Kidney (tissue), 14 donors: Measurements from ENCODE around the gene HOXA9. TPM values are rescaled to one million over a fixed set of nuclear protein-coding genes. Genes with fewer than 3 reads are reported as not detected.

Experiments
- DNase-seq, 5 donors: peaks; one replicate each; pipeline ENCODE4 v3.0.0-alpha.2; 2013 to 2020
- FAIRE-seq: peaks from 2 replicates; lab custom pipeline; 2012; peaks lifted over from hg19 to GRCh38; lab: Jason Lieb, UNC
- H3K27ac ChIP-seq, 2 donors: one replicate each; pipeline ENCODE4 v1.7.0; 2013; ENCODE audit warnings: low read depth in 2 of 2, low read length in 2 of 2, inconsistent platforms in 1 of 2
- H3K27me3 ChIP-seq: one replicate; pipeline ENCODE4 v1.7.1; 2013; ENCODE audit warnings: low read length, inconsistent platforms; ENCODE audit not compliant: control insufficient read depth, insufficient read depth
- H3K36me3 ChIP-seq, 3 donors: one replicate each; pipeline versions ENCODE4 v1.7.0 to v1.7.1; 2013; ENCODE audit warnings: low read length in 3 of 3, control low read depth in 1 of 3, inconsistent platforms in 1 of 3; ENCODE audit not compliant: insufficient read depth in 3 of 3, control insufficient read depth in 2 of 3
- H3K4me1 ChIP-seq, 3 donors: one replicate each; pipeline versions ENCODE4 v1.7.0 to v1.7.1; 2013; ENCODE audit warnings: low read length in 3 of 3, inconsistent platforms in 1 of 3, low read depth in 1 of 3; ENCODE audit not compliant: control insufficient read depth in 2 of 3, insufficient read depth in 2 of 3
- H3K4me3 ChIP-seq, 3 donors: one replicate each; pipeline versions ENCODE4 v1.7.0 to v1.8.1; 2013; ENCODE audit warnings: low read length in 3 of 3, control low read depth in 1 of 3, inconsistent platforms in 1 of 3
- H3K9ac ChIP-seq, 3 donors: one replicate each; pipeline versions ENCODE4 v1.7.0 to v1.7.1; 2013; ENCODE audit warnings: low read length in 3 of 3, control low read depth in 1 of 3, inconsistent platforms in 1 of 3
- H3K9me3 ChIP-seq, 3 donors: one replicate each; pipeline versions ENCODE4 v1.7.0 to v1.7.1; 2013; ENCODE audit warnings: low read length in 3 of 3, control low read depth in 1 of 3, inconsistent platforms in 1 of 3; ENCODE audit not compliant: control insufficient read depth in 2 of 3, insufficient read depth in 1 of 3
- intact Hi-C: fragments of 100-400 bp; cut with DNase I; formaldehyde crosslinking; loops from one replicate; pipeline ENCODE4 v1.11.1; 2022
- polyA plus RNA-seq: library from polyadenylated mRNA; stranded (reverse); fragments of 350-450 nt; fragmentation: Illumina TruSeq; extraction: RNeasy Lipid Tissue Mini Kit (QIAGEN cat#74804); gene quantifications from one replicate; pipeline ENCODE4 v1.2.3, GENCODE V29; 2014; ENCODE audit warnings: low read depth, low replicate concordance; ENCODE audit not compliant: insufficient read depth
- total RNA-seq: library from RNA; stranded (reverse); fragmentation: NEBNext Ultra II Directional; extraction: Animal tissue kit (Norgen Biotek cat#: 25700); gene quantifications from one replicate; pipeline ENCODE4 v1.2.1, GENCODE V29; 2021
- TF ChIP-seq, protein P1 (sequence below): IDR thresholded peaks from 3 replicates; pipeline ENCODE4 v1.5.1; 2012; ENCODE audit warnings: mild to moderate bottlenecking, moderate library complexity, borderline replicate concordance; ENCODE audit not compliant: insufficient read depth; ENCODE audit errors: extremely low read depth
- donor health status: control.
- donor health status: control.
- donor health status: control.
- donor health status: control.
- donor health status: control.
- donor health status: DM: yes; HTN: yes; CAD: no.
- donor health status: Normal renal cell carcinoma (clear cell type).

HOXA9 gene
- total and polyA plus RNA-seq, 2 donors from 2014 or later: 36.7 to 36.8 TPM

- TF ChIP-seq, protein P1, sequence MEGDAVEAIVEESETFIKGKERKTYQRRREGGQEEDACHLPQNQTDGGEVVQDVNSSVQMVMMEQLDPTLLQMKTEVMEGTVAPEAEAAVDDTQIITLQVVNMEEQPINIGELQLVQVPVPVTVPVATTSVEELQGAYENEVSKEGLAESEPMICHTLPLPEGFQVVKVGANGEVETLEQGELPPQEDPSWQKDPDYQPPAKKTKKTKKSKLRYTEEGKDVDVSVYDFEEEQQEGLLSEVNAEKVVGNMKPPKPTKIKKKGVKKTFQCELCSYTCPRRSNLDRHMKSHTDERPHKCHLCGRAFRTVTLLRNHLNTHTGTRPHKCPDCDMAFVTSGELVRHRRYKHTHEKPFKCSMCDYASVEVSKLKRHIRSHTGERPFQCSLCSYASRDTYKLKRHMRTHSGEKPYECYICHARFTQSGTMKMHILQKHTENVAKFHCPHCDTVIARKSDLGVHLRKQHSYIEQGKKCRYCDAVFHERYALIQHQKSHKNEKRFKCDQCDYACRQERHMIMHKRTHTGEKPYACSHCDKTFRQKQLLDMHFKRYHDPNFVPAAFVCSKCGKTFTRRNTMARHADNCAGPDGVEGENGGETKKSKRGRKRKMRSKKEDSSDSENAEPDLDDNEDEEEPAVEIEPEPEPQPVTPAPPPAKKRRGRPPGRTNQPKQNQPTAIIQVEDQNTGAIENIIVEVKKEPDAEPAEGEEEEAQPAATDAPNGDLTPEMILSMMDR: no peak
- intact Hi-C loops: no loop called here
- H3K4me3 ChIP-seq: peak overlapping the region; percentile 44 to 59 (median 51)
- peak in 3 of 5 donors; percentile 58 to 78 (median 76) for DNase-seq
- H3K9ac ChIP-seq: peak overlapping the region; percentile 23 to 68 (median 30)
- peaks cover 0 to 2% (median 0%) of the 10 kb centered on the region in 3 donors for H3K36me3 ChIP-seq
- H3K9me3 ChIP-seq: no peaks in the 10 kb centered on the region
- no peak for FAIRE-seq
- H3K27me3 ChIP-seq: no peaks in the 10 kb centered on the region
- peak overlapping the region; percentile 73 to 79 for H3K27ac ChIP-seq
- peaks cover 27 to 45% (median 42%) of the 10 kb centered on the region in 3 donors for H3K4me1 ChIP-seq
These were observed 36.3 kb downstream of the HOXA9 start for GRCh38 chr7:27128776-27129728.

DNA sequence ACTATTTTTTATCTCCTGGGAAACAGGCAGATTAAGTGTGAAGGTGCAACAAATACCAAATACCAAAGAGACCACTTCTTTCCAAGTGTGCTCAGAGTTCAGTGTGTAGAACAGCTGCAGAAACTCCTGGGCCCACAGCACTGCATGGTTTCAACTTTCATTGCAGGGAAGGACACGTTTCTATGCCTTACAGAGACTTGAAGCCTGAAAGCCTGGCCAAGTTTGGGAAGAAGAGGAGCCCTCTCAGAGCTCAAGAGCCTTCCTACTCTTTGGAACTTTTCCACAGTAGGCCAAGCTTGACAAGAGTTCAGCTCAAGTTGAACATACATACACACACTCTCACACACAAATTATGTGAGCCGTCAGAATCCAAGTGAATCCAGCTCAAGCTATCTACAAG, 37.3 kb downstream of the HOXA9 start:
- DNase-seq (peak in 4 of 5 donors; percentile 61 to 95 (median 76)), FAIRE-seq (no peak)
- intact Hi-C loops: no loop called here
- Histone ChIP-seq H3K27ac (peak overlapping the region; percentile 10 to 79), H3K4me1 (peaks cover 32 to 36% (median 34%) of the 10 kb centered on the region in 3 donors), H3K9ac (peak overlapping the region in 2 of 3 donors; percentile 5 to 47), H3K4me3 (no peak overlapping the region), H3K9me3 (no peaks in the 10 kb centered on the region), H3K27me3 (no peaks in the 10 kb centered on the region), H3K36me3 (peaks cover 0 to 2% (median 0%) of the 10 kb centered on the region in 3 donors)
- TF ChIP-seq, protein P1: no peak

- Histone ChIP-seq H3K4me1 (peaks cover 29 to 37% (median 32%) of the 10 kb centered on the region in 3 donors), H3K27ac (peak overlapping the region; percentile 47 to 79), H3K27me3 (no peaks in the 10 kb centered on the region), H3K36me3 (peaks cover 0 to 2% (median 0%) of the 10 kb centered on the region in 3 donors), H3K4me3 (peak overlapping the region in 1 of 3 donors; percentile 23), H3K9ac (peak overlapping the region in 2 of 3 donors; percentile 10 to 23), H3K9me3 (no peaks in the 10 kb centered on the region)
- intact Hi-C loops: no loop called here
- TF ChIP-seq, protein P1: no peak
- FAIRE-seq (no peak), DNase-seq (peak in 1 of 5 donors; percentile 56)
These were observed 38.6 kb downstream of the HOXA9 start for GRCh38 chr7:27126596-27127327.
